A673 (cell line): ENCODE results near the gene PTER. TPM values are rescaled to one million over a fixed set of nuclear protein-coding genes. Genes with fewer than 3 reads are reported as not detected.

Source experiments
- BruUV-seq: library from RNA; stranded (reverse); fragments of 400-500 nt; replicated peaks from 2 replicates; lab custom pipeline; 2021; lab: Mats Ljungman, UMichigan
- CTCF ChIA-PET: fragments of 300-600 bp; sonication (Branson Sonifier 250); formaldehyde crosslinking; loops from one replicate; lab custom pipeline; 2022; ENCODE audit warnings: antibody characterized with exemption; lab: Charles Lee
- POLR2A ChIA-PET: fragments of 300-600 bp; sonication (Branson Sonifier 250); formaldehyde crosslinking; loops from one replicate; lab custom pipeline; 2022; ENCODE audit warnings: antibody characterized with exemption; ENCODE audit not compliant: low non-redundant PET; lab: Charles Lee
- DNase-seq: peaks from one replicate; pipeline ENCODE4 v3.0.0-alpha.2; 2015; ENCODE audit warnings: low spot score
- H3K27ac ChIP-seq: fragments of 200-600 bp; sonication (generic); 2 replicates; pipeline ENCODE4 v1.5.1; 2016; ENCODE audit warnings: mixed run types, low read depth, mild to moderate bottlenecking, mixed read lengths, antibody characterized with exemption, low read length; ENCODE audit not compliant: poor library complexity, severe bottlenecking
- H3K27me3 ChIP-seq: fragments of 200-600 bp; sonication (generic); replicated peaks from 2 replicates; pipeline ENCODE4 v1.6.1; 2017; ENCODE audit warnings: mixed run types, low read depth, mild to moderate bottlenecking, mixed read lengths, antibody characterized with exemption, low read length; ENCODE audit not compliant: insufficient read depth, poor library complexity
- H3K36me3 ChIP-seq: fragments of 200-600 bp; sonication (generic); 2 replicates; pipeline ENCODE4 v1.6.1; 2016; ENCODE audit warnings: mixed run types, mild to moderate bottlenecking, mixed read lengths, antibody characterized with exemption, low read length; ENCODE audit not compliant: insufficient read depth, poor library complexity, severe bottlenecking
- H3K4me1 ChIP-seq: fragments of 200-600 bp; sonication (generic); 2 replicates; pipeline ENCODE4 v1.6.1; 2017; ENCODE audit warnings: mixed run types, mild to moderate bottlenecking, mixed read lengths, antibody characterized with exemption, low read length; ENCODE audit not compliant: insufficient read depth, poor library complexity, severe bottlenecking
- H3K4me3 ChIP-seq: fragments of 200-600 bp; sonication (generic); 2 replicates; pipeline ENCODE4 v1.5.1; 2016; ENCODE audit warnings: low read depth, mixed run types, mild to moderate bottlenecking, mixed read lengths, low read length; ENCODE audit not compliant: poor library complexity, severe bottlenecking
- H3K9me3 ChIP-seq: fragments of 200-600 bp; sonication (generic); 2 replicates; pipeline ENCODE4 v1.6.1; 2016; ENCODE audit warnings: mixed run types, low read depth, mild to moderate bottlenecking, mixed read lengths, antibody characterized with exemption, low read length; ENCODE audit not compliant: poor library complexity, severe bottlenecking
- EZH2 ChIP-seq: fragments of 200-600 bp; sonication (generic); IDR thresholded peaks from 2 replicates; pipeline ENCODE4 v1.6.1; 2017; ENCODE audit warnings: borderline replicate concordance, low read depth, mild to moderate bottlenecking, mixed read lengths, antibody characterized with exemption, low read length; ENCODE audit not compliant: poor library complexity, severe bottlenecking
- intact Hi-C: fragments of 100-400 bp; cut with micrococcal nuclease; formaldehyde crosslinking; loops from one replicate; pipeline ENCODE4 v1.10.0; 2022; ENCODE audit not compliant: unreplicated experiment
- total RNA-seq: library from RNA; stranded (reverse); gene quantifications from 2 replicates; pipeline ENCODE4 v1.2.3, GENCODE V29; 2021
- TF ChIP-seq, protein P1 (sequence below): fragments of 300-800, 200-600 bp; sonication (generic); conservative IDR thresholded peaks from 2 replicates; pipeline ENCODE4 v1.5.1; 2017; ENCODE audit warnings: low read depth, mild to moderate bottlenecking, antibody characterized with exemption, low read length, moderate library complexity, mixed read lengths

Gene PTER
- total RNA-seq, 1 experiment from 2014 or later, result 1.4 TPM

DNA sequence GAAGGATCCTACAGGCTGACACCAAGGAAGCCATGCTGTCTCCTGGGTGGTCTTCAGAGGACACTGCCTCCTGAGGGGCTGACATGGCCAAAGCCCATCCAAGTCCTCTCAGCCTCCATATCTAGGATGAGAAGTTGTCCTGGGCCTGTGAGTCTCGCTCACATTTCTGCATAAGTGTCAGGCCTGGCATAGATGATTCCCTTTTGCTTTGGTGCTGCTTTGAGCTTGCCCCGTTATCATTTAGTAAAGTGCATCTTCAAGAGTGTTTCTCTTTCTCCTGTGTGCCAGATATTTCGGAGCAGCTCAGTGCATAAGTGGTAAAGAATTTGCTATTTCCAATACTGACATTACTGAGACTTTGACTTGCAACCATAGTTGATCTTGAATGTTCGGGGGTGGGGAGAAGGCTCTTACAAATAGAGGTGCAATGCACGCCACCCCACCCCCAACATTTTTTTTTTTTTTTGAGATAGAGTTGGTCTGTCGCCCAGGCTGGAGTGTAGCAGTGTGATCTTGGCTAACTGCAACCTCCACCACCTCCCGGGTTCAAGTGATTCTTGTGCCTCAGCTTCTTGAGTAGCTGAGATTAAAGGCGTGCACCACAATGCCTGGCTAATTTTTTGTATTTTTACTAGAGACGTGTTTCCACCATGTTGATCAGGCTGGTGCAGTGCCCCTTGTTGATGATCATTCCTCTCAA, 9.1 kb downstream of the PTER start:
- no peak overlapping the region for H3K4me3 ChIP-seq
- no peaks in the 10 kb centered on the region for H3K9me3 ChIP-seq
- no peak for TF ChIP-seq EZH2
- TF ChIP-seq, protein P1, sequence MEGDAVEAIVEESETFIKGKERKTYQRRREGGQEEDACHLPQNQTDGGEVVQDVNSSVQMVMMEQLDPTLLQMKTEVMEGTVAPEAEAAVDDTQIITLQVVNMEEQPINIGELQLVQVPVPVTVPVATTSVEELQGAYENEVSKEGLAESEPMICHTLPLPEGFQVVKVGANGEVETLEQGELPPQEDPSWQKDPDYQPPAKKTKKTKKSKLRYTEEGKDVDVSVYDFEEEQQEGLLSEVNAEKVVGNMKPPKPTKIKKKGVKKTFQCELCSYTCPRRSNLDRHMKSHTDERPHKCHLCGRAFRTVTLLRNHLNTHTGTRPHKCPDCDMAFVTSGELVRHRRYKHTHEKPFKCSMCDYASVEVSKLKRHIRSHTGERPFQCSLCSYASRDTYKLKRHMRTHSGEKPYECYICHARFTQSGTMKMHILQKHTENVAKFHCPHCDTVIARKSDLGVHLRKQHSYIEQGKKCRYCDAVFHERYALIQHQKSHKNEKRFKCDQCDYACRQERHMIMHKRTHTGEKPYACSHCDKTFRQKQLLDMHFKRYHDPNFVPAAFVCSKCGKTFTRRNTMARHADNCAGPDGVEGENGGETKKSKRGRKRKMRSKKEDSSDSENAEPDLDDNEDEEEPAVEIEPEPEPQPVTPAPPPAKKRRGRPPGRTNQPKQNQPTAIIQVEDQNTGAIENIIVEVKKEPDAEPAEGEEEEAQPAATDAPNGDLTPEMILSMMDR, result no peak
- intact Hi-C loops, result no loop called here
- ChIA-PET POLR2A (no interaction called here), CTCF (no interaction called here)
- H3K27me3 ChIP-seq, result peaks cover 10% of the 10 kb centered on the region
- DNase-seq, result no peak
- no peak overlapping the region for H3K27ac ChIP-seq
- no TSS peak for BruUV-seq
- no peaks in the 10 kb centered on the region for H3K36me3 ChIP-seq
- H3K4me1 ChIP-seq, result no peaks in the 10 kb centered on the region

DNA sequence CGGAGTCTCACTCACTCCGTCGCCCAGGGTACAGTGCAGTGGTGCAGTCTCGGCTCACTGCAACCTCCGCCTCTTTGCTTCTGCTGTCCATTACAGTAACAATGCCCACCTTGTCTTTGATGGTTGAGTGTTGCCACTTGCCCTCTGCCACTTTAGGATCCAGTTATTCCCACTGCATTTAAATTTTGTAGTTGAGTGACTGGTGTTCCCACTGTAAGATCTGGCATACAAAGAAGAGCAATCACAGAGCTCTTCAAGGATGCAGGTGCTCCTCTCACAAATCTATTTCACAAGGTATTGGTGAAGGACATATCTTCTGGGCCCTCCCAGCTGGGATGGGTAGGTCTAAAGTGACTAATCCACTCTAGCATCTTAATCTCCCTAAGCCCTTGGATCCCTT, 12.6 kb downstream of the PTER start:
- H3K4me3 ChIP-seq, result no peak overlapping the region
- POLR2A ChIA-PET, result no interaction called here
- CTCF ChIA-PET, result interaction anchor here (1.0 kb wide), 1 partner anchor 96 kb away, joined by 7 read pairs; no protein-coding TSS in a partner anchor

DNA sequence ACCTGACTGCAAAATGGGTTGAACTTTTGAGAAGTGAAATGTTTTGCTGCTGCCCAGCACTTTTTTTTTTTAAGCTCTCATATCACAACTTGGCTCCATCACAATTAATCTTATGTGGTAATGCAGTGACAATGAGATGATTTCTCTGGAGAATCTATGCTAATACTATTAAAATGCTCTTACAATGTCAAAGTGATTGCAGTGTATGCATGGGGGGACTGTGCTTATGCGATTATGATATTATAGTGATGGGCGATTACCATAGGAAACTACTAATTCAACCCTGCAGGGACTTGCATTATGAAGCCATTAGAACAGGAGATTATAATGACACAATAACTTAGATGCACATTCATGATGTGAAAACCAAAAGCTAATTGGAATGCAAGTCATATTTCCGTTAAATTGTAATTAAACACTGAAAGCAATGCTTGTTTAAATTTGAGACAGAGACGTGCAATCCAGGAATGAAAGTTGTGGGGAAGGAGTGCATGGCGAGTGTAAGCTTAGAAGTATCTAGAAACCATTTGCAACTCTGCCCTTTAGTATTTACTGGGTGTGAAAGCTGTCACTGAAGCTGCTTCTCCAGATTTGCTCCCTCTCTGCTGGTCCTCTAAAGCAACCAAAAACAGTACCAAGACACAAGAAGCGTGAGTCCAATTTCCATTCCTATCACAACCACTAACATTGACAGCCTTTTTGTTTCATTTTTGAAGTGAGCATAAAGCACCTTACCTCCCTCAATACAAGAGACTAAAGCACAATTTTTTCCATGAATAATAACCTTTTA, 21.6 kb downstream of the PTER start:
- no peak for TF ChIP-seq EZH2
- TF ChIP-seq, protein P1, result no peak
- DNase-seq, result peak; percentile 57
- Histone ChIP-seq H3K4me1 (no peaks in the 10 kb centered on the region), H3K4me3 (no peak overlapping the region), H3K36me3 (no peaks in the 10 kb centered on the region), H3K27ac (no peak overlapping the region), H3K9me3 (no peaks in the 10 kb centered on the region), H3K27me3 (peaks cover 34% of the 10 kb centered on the region)
- intact Hi-C loops, result no loop called here
- no TSS peak for BruUV-seq
- CTCF ChIA-PET, result interaction anchor here (0.6 kb wide), 1 partner anchor 21 kb away, joined by 3 read pairs; no protein-coding TSS in a partner anchor
- POLR2A ChIA-PET, result no interaction called here

More for the DNA sequence above, 12.6 kb downstream of the PTER start:
- H3K27ac ChIP-seq, result no peak overlapping the region
- DNase-seq, result no peak
- H3K4me1 ChIP-seq, result no peaks in the 10 kb centered on the region
- H3K27me3 ChIP-seq, result peaks cover 9% of the 10 kb centered on the region
- no TSS peak for BruUV-seq
- TF ChIP-seq, protein P1, result no peak
- no peak for TF ChIP-seq EZH2
- H3K9me3 ChIP-seq, result no peaks in the 10 kb centered on the region
- no peaks in the 10 kb centered on the region for H3K36me3 ChIP-seq
- intact Hi-C loops, result no loop called here
